Adrenal gland (tissue), 12 donors: Measurements from ENCODE around the gene PRAMEF14. TPM values are rescaled to one million over a fixed set of nuclear protein-coding genes. Genes with fewer than 3 reads are reported as not detected.
A peak's percentile ranks its signal among the peaks of the same experiment; 100 is the strongest.
"Not testable (repeated sequence)": the region's sequence is repeated elsewhere in the genome, so short reads cannot be mapped to it uniquely, and the experiment has no call there.

ENCODE experiments used
- DNase-seq, 7 donors: peaks; one replicate each; pipeline ENCODE4 v3.0.0-alpha.2; 2019 to 2020
- H3K27ac ChIP-seq, 5 donors: fragments of 200-600 bp; sonication (generic) in 4 of 5; 1 replicate in 3 of 5; 2 replicates in 2 of 5; pipeline versions ENCODE4 v1.5.1 to v1.8.0; 2016 to 2020; ENCODE audit warnings: mild to moderate bottlenecking in 1 of 5
- H3K27me3 ChIP-seq: fragments of 200-600 bp; 2 replicates; pipeline ENCODE4 v1.8.0; 2021
- H3K36me3 ChIP-seq, 2 donors: fragments of 200-600 bp; replicated peaks in 1 of 2; 1 replicate in 1 of 2; 2 replicates in 1 of 2; pipeline versions ENCODE4 v1.5.1 to v1.8.0; 2018 to 2022
- H3K4me1 ChIP-seq, 2 donors: fragments of 200-600 bp; replicated peaks in 1 of 2; 1 replicate in 1 of 2; 2 replicates in 1 of 2; pipeline versions ENCODE4 v1.5.1 to v1.8.0; 2018 to 2021
- H3K4me3 ChIP-seq, 4 donors: fragments of 200-600 bp; sonication (generic) in 3 of 4; one replicate each; pipeline ENCODE4 v1.5.1; 2016 to 2018
- H3K9me3 ChIP-seq, 3 donors: fragments of 200-600 bp; sonication (generic) in 1 of 3; replicated peaks in 1 of 3; 1 replicate in 2 of 3; 2 replicates in 1 of 3; pipeline versions ENCODE4 v1.5.1 to v1.8.0; 2016 to 2021
- WGBS, 4 donors: extraction: QIAGEN DNeasy Blood & Tissue Kit in 2 of 4; methylation state at CpG; one replicate each; pipeline versions ENCODE4 v1.1.5 to v1.1.7; 2013 to 2017; 5-methylcytosine and 5-hydroxymethylcytosine counted together
- intact Hi-C, 2 donors: fragments of 100-400 bp; cut with DNase I; formaldehyde crosslinking; loops; one replicate each; pipeline versions ENCODE4 v1.14.1 to v1.15.0; 2022 to 2023
- polyA plus RNA-seq, 3 donors: library from polyadenylated mRNA; stranded (reverse); fragments of 200-250 nt in 2 of 3; fragments of 350-450 nt in 1 of 3; fragmentation: Illumina TruSeq in 1 of 3; extraction: RNeasy Lipid Tissue Mini Kit (QIAGEN cat#74804) in 1 of 3; gene quantifications; one replicate each; pipeline ENCODE4 v1.2.3, GENCODE V29; 2013 to 2014
- total RNA-seq, 9 donors: library from RNA; depleted of rRNA in 4 of 9; stranded (reverse); fragments of >200 nt in 4 of 9; fragments of 120-200 nt in 1 of 9; fragmentation: NEBNext Ultra II Directional in 1 of 9; extraction: Animal tissue kit (Norgen Biotek cat#: 25700) in 1 of 9; gene quantifications; one replicate each; pipeline versions ENCODE4 v1.1.0 to v1.2.4, GENCODE V29; 2013 to 2023
- TF ChIP-seq, protein P1 (sequence below), 6 experiments: fragments of 450-650 bp in 4 of 6; fragments of 200-600 bp in 2 of 6; sonication (generic) in 1 of 6; IDR thresholded peaks; 1 replicate in 5 of 6; 2 replicates in 1 of 6; pipeline versions ENCODE4 v1.5.1 to v1.8.0; 2016 to 2021; ENCODE audit warnings: antibody characterized with exemption in 6 of 6, mild to moderate bottlenecking in 2 of 6, moderate library complexity in 1 of 6
- donor health status: healthy with polysubstance abuse.
- donor health status: Bipolar disorder and iron deficiency.
- donor health status: DM: yes; HTN: yes; CAD: no.
- donor health status: DM: no; HTN: no; CAD: no.
- donor health status: DM: no; HTN: no; CAD: no.
- donor health status: DM: yes; HTN: yes; CAD: no.

PRAMEF14 gene
- total and polyA plus RNA-seq, 12 donors: not detected

DNA sequence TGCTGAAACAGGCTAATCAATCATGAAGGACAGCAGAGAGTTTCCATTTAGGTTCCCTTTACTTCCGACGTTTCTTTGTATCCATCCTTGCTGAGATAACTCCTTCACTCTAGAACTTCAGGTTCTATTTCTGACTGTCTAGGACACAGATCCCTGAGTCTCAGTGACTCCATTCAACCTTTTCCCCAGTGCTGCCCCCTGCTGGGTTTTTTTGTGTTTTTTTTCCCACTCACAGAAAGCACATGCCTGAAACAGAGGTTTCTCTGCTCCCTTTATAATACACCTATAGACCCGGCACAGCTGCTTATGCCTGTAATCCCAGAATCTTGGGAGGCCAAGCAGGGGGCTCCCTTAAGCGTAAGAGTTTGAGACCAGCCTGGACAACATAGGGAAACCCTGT is 21.6 kb upstream of the PRAMEF14 start:
- intact Hi-C loops, H3K27me3 ChIP-seq, H3K4me3 ChIP-seq, H3K4me1 ChIP-seq, H3K27ac ChIP-seq, H3K9me3 ChIP-seq, H3K36me3 ChIP-seq: not testable (repeated sequence)
- peak in 6 of 7 donors; percentile 23 to 64 (median 50) for DNase-seq
- WGBS, 4 donors: 44 to 62% (median 59%) methylated on average over 3 to 4 of the region's 4 CpGs
- TF ChIP-seq, protein P1, sequence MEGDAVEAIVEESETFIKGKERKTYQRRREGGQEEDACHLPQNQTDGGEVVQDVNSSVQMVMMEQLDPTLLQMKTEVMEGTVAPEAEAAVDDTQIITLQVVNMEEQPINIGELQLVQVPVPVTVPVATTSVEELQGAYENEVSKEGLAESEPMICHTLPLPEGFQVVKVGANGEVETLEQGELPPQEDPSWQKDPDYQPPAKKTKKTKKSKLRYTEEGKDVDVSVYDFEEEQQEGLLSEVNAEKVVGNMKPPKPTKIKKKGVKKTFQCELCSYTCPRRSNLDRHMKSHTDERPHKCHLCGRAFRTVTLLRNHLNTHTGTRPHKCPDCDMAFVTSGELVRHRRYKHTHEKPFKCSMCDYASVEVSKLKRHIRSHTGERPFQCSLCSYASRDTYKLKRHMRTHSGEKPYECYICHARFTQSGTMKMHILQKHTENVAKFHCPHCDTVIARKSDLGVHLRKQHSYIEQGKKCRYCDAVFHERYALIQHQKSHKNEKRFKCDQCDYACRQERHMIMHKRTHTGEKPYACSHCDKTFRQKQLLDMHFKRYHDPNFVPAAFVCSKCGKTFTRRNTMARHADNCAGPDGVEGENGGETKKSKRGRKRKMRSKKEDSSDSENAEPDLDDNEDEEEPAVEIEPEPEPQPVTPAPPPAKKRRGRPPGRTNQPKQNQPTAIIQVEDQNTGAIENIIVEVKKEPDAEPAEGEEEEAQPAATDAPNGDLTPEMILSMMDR (IDR thresholded peaks at IDR 0.05): peak in 4 of 6 experiments; percentile 22 to 27 (median 24)

DNA sequence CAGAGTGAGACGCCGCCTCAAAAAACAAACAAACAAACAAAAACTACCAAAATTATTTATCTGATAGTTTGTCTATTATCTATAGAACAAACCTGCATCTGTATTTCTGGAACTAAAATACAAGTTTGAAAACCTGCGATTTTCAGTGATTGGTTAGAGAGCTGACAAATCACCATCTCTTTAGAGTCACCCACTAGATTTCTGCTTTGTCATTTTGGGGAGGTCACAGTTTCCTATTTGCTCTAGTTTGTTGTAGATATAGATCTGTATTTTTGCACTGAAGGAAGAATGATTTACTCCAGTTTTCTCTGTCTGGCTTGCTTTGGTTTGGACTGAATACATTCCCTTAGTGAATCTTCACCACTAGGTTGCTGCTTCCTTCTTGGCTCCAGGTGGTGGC is 19.6 kb upstream of the PRAMEF14 start:
- DNase-seq, H3K27me3 ChIP-seq, H3K4me1 ChIP-seq, H3K4me3 ChIP-seq, H3K36me3 ChIP-seq, H3K27ac ChIP-seq, intact Hi-C loops, H3K9me3 ChIP-seq: not testable (repeated sequence)
- 78 to 96% (median 87%) methylated on average over 3 of the region's 3 CpGs for WGBS, 4 donors

DNA sequence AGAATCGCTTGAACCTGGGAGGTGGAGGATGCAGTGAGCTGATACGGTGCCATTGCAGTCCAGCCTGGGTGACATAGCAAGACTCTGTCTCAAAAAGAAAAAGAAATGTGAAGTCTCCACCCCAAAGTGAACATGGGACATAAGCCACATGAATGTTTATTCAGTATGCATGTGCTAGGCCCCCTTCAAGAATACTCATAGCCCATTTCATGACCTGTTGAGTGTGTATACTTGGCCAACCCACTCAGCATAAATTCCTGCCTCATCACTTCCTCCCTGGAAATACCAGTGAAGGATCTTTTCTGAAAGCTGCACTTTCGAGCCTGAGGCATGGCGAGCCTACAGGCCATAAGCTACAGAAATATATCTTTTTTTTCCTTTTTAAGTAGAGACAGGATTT is 18.0 kb upstream of the PRAMEF14 start:
- intact Hi-C loops, H3K4me1 ChIP-seq, H3K27me3 ChIP-seq, H3K9me3 ChIP-seq, H3K4me3 ChIP-seq, DNase-seq, H3K27ac ChIP-seq, H3K36me3 ChIP-seq: not testable (repeated sequence)
- WGBS, 4 donors: 86 to 100% (median 91%) methylated on average over 2 of the region's 4 CpGs

DNA sequence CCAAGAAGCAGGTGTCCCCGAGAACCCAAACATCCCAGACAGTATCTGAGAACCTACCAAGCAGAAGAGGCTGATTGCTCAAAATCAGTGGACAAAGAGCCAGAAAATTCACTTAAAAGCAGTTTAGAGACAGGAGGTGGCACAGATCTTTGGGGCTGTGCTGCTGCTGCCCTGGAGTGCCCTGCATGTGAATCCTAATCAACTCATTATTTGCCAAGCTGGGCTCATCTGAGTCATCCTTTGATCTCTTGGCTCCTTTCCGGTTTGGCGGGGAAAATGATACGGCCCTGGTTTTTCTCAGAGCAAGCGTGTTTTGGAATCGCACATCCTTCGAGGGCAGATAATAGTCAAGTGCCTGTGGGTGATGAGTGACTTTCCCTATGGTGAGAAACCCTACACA is 15.4 kb upstream of the PRAMEF14 start:
- DNase-seq, intact Hi-C loops, H3K36me3 ChIP-seq, H3K27me3 ChIP-seq, H3K4me3 ChIP-seq, H3K4me1 ChIP-seq, H3K9me3 ChIP-seq, H3K27ac ChIP-seq: not testable (repeated sequence)
- 60 to 69% methylated on average over 1 of the region's 7 CpGs; no CpG with 5 or more reads in 2 of the 4 donors for WGBS, 4 donors

DNA sequence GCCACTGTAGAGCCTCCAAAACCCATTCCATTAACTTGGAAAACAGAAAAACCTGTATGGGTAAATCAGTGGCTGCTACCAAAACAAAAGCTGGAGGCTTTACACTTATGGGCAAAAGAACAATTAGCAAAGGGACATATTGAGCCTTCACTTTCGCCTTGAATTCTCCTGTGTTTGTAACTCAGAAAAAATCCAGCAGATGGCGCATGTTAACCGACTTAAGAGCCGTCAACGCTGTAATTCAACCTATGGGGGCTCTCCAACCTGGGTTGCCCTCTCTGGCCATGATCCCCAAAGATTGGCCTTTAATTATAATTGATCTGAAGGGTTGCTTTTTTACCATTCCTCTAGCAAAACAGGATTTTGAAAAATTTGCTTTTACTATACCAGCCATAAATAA is 9.8 kb upstream of the PRAMEF14 start:
- H3K4me1 ChIP-seq, intact Hi-C loops, H3K9me3 ChIP-seq, H3K4me3 ChIP-seq, H3K36me3 ChIP-seq, H3K27ac ChIP-seq, H3K27me3 ChIP-seq: not testable (repeated sequence)
- DNase-seq: peak; percentile 16 to 55 (median 42)
- 2 to 6% (median 3%) methylated on average over 5 of the region's 5 CpGs for WGBS, 4 donors
- TF ChIP-seq, protein P1 (IDR thresholded peaks at IDR 0.05): peak; percentile 29 to 75 (median 60)

DNA sequence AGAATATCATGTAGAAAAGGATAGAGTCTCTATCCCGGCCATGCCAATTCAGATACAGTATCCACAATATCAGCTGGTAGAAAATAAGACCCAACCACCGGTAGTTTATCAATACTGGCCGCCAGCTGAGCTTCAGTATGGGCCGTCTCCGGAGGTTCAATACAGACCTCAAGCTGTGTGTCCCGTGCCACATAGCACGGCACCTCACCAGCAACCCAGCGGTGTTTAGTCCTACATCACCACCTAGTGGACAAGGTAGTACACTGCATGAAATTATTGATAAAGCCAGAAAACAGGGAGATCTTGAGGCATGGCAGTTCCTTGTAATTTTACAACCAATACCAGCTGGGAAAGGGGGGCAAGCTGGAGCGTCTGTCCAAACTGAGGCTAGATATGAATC is 7.5 kb upstream of the PRAMEF14 start:
- H3K27me3 ChIP-seq, H3K27ac ChIP-seq, DNase-seq, H3K4me1 ChIP-seq, H3K36me3 ChIP-seq, H3K9me3 ChIP-seq, H3K4me3 ChIP-seq, intact Hi-C loops: not testable (repeated sequence)
- 0% methylated on average over 1 of the region's 9 CpGs; no CpG with 5 or more reads in 3 of the 4 donors for WGBS, 4 donors
- TF ChIP-seq, protein P1 (IDR thresholded peaks at IDR 0.05): peak in 1 of 6 experiments; percentile 7

DNA sequence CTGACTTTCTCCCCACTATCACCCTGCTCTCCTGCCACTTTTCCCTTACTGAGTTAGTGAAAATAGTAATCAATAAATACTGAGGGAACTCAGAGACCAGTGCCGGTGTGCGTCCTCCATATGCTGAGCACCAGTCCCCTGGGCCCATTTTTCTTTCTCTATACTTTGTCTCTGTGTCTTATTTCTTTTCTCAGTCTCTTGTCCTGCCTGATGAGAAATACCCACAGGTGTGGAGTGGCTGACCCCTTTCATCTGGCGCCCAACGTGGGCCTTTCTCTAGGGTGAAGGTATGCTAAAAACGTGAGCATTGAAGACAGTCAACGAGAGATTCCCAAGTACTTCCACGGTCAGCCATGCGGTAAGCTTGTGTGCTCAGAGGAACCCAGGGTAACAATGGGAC is 6.5 kb upstream of the PRAMEF14 start:
- whole genome bisulfite sequencing, 4 donors: 79 to 89% (median 88%) methylated on average over 5 to 8 of the region's 8 CpGs
- H3K36me3 ChIP-seq, intact Hi-C loops, H3K4me3 ChIP-seq, H3K27me3 ChIP-seq, H3K27ac ChIP-seq, H3K4me1 ChIP-seq, DNase-seq, H3K9me3 ChIP-seq: not testable (repeated sequence)

DNA sequence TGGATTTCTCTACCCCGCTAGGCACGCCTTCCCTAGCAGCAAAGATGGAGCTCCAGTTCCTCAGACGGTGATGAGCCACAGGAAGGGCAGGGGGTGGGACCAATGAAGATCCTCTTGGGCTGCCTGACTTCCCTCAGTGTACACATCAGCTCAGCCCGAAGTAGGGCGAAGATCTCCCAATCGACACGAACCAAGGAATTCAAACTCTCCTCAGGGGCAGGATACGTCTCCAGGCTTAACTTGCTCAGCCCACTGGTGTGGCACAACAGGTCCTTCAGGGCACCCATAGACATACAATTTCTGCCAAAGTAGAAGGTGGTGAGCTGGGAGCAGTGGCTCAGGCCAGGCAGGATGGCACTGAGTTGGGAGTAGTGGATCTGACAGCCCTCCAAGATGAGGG is 4.4 kb downstream of the PRAMEF14 start:
- DNase-seq, H3K27me3 ChIP-seq, H3K9me3 ChIP-seq, H3K4me1 ChIP-seq, H3K27ac ChIP-seq, H3K4me3 ChIP-seq, H3K36me3 ChIP-seq, intact Hi-C loops: not testable (repeated sequence)
- 74 to 85% (median 80%) methylated on average over 5 to 8 of the region's 8 CpGs for WGBS, 4 donors

DNA sequence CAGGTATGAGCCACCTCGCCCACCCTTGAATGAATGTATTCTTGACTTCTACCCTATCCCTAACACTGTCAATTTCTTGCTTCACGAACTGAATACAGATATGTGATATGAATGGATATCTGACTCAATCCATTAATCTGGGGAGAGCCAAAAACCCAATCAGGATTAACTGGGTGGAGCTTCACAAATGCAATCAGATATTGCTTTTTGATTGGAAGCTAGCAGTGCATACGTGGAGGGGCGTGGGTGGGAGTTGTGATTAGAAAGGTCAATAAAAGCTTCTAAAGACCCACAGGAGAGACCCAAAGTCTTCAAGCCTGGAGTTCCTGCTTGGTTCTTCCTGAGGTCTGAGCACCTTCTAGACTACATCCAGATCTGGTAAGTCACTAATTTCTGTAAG is 31.7 kb downstream of the PRAMEF14 start, which contains the start of gene PRAMEF15:
Gene PRAMEF15, plus strand, starts transcription at position 301 of the 400 bp plus-strand sequence. CDS start 2,827 bp downstream, outside the sequence.
- H3K36me3 ChIP-seq, H3K27ac ChIP-seq, H3K4me3 ChIP-seq, H3K27me3 ChIP-seq, H3K9me3 ChIP-seq, intact Hi-C loops, DNase-seq, H3K4me1 ChIP-seq: not testable (repeated sequence)
- 41 to 81% (median 70%) methylated on average over 3 of the region's 4 CpGs for WGBS, 4 donors
